SU-DHL-6 (cell line): ENCODE results near the gene TRIM32.

Experiments used
- H2AFZ ChIP-seq: fragments of 200-600 bp; sonication (generic); 2 replicates; pipeline ENCODE4 v1.6.1; 2014; ENCODE audit warnings: low read depth, mild to moderate bottlenecking, moderate library complexity, mixed read lengths, antibody characterized with exemption, low read length; ENCODE audit not compliant: severe bottlenecking
- H3F3A ChIP-seq: fragments of 200-600 bp; shearing (Covaris generic); 2 replicates; pipeline ENCODE4 v1.6.0; 2016; ENCODE audit warnings: antibody characterized with exemption, mild to moderate bottlenecking; ENCODE audit not compliant: insufficient read depth
- H3K27ac ChIP-seq: fragments of 200-600 bp; sonication (generic); 2 replicates; pipeline ENCODE4 v1.5.1; 2016; ENCODE audit warnings: low read depth, mild to moderate bottlenecking, low read length, moderate library complexity, mixed read lengths
- H3K27me3 ChIP-seq: fragments of 200-600 bp; sonication (generic), shearing (Covaris generic); 2 replicates; pipeline ENCODE4 v1.6.0; 2014; ENCODE audit warnings: mild to moderate bottlenecking, low read length
- H3K36me3 ChIP-seq: fragments of 200-600 bp; sonication (generic); 2 replicates; pipeline ENCODE4 v1.6.1; 2014; ENCODE audit warnings: mild to moderate bottlenecking, low read length, mixed read lengths
- H3K4me2 ChIP-seq: fragments of 300-600, 200-600 bp; shearing (Covaris generic), sonication (generic); 2 replicates; pipeline ENCODE4 v1.6.0; 2014; ENCODE audit warnings: low read length, low read depth, mild to moderate bottlenecking; ENCODE audit not compliant: poor library complexity, severe bottlenecking
- H3K4me3 ChIP-seq: fragments of 200-600 bp; sonication (generic); 2 replicates; pipeline ENCODE4 v1.5.1; 2014; ENCODE audit warnings: antibody characterized with exemption, low read length, mild to moderate bottlenecking, mixed read lengths; ENCODE audit not compliant: insufficient read depth, poor library complexity, severe bottlenecking
- H3K79me2 ChIP-seq: fragments of 200-600 bp; sonication (generic); 2 replicates; pipeline ENCODE4 v1.6.1; 2014; ENCODE audit warnings: mild to moderate bottlenecking, low read length, moderate library complexity; ENCODE audit not compliant: insufficient read depth
- H3K9ac ChIP-seq: fragments of 200-600 bp; sonication (generic); 2 replicates; pipeline ENCODE4 v1.7.0; 2014; ENCODE audit warnings: mild to moderate bottlenecking, low read length
- H3K9me2 ChIP-seq: fragments of 200-600 bp; sonication (generic); replicated peaks from 2 replicates; pipeline ENCODE4 v1.6.1; 2014; ENCODE audit warnings: low read length; ENCODE audit not compliant: insufficient read depth
- H3K9me3 ChIP-seq: fragments of 200-600 bp; sonication (generic); 2 replicates; pipeline ENCODE4 v1.6.1; 2014; ENCODE audit warnings: low read length, mixed read lengths; ENCODE audit not compliant: insufficient read depth
- H4K20me1 ChIP-seq: fragments of 200-600 bp; sonication (generic); 2 replicates; pipeline ENCODE4 v1.6.1; 2014; ENCODE audit warnings: low read depth, mild to moderate bottlenecking, antibody characterized with exemption, low read length, moderate library complexity, mixed read lengths
- CTCF ChIP-seq: fragments of 200-600 bp; sonication (generic); IDR thresholded peaks from one replicate; pipeline ENCODE4 v1.5.1; 2017; ENCODE audit warnings: antibody characterized with exemption, mild to moderate bottlenecking, low read length, moderate library complexity; ENCODE audit not compliant: insufficient read depth, poor library complexity, severe bottlenecking
- EZH2phosphoT487 ChIP-seq: fragments of 200-600 bp; sonication (generic), shearing (Covaris generic); conservative IDR thresholded peaks from 2 replicates; pipeline ENCODE4 v1.6.1; 2018; ENCODE audit warnings: mild to moderate bottlenecking, antibody characterized with exemption, low read length, moderate library complexity, mixed read lengths

The TRIM32 gene

GRCh38 chr9:116712781-116713180 lies 25.7 kb downstream of the TRIM32 start:
- Histone ChIP-seq H3K9ac (no peak overlapping the region), H4K20me1 (no peaks in the 10 kb centered on the region), H3K9me2 (no peaks in the 10 kb centered on the region), H3K27ac (no peak overlapping the region), H3K4me2 (no peak overlapping the region), H3K9me3 (no peaks in the 10 kb centered on the region), H3K27me3 (no peaks in the 10 kb centered on the region), H3K79me2 (no peaks in the 10 kb centered on the region), H3K4me3 (no peak overlapping the region), H2AFZ (no peak overlapping the region), H3K36me3 (no peaks in the 10 kb centered on the region), H3F3A (no peaks in the 10 kb centered on the region)
- TF ChIP-seq CTCF (no peak), EZH2phosphoT487 (no peak)

- TF ChIP-seq CTCF = no peak
- TF ChIP-seq EZH2phosphoT487 = no peak
- no peak overlapping the region for H2AFZ ChIP-seq
- no peaks in the 10 kb centered on the region for H3K9me3 ChIP-seq
- H3K27me3 ChIP-seq = no peaks in the 10 kb centered on the region
- no peaks in the 10 kb centered on the region for H3F3A ChIP-seq
- no peaks in the 10 kb centered on the region for H3K36me3 ChIP-seq
- no peak overlapping the region for H3K4me2 ChIP-seq
- H3K9me2 ChIP-seq = no peaks in the 10 kb centered on the region
- no peaks in the 10 kb centered on the region for H4K20me1 ChIP-seq
- no peak overlapping the region for H3K9ac ChIP-seq
- H3K79me2 ChIP-seq = no peaks in the 10 kb centered on the region
- no peak overlapping the region for H3K27ac ChIP-seq
- H3K4me3 ChIP-seq = no peak overlapping the region
Measured at GRCh38 chr9:116713271-116713670, 26.2 kb downstream of the TRIM32 start.

GRCh38 chr9:116715751-116716150 lies 28.6 kb downstream of the TRIM32 start:
- H2AFZ ChIP-seq = no peak overlapping the region
- H3K4me3 ChIP-seq = no peak overlapping the region
- H3K9me2 ChIP-seq = no peaks in the 10 kb centered on the region
- H3K9ac ChIP-seq = no peak overlapping the region
- no peaks in the 10 kb centered on the region for H3K79me2 ChIP-seq
- no peaks in the 10 kb centered on the region for H3F3A ChIP-seq
- H3K4me2 ChIP-seq = no peak overlapping the region
- TF ChIP-seq EZH2phosphoT487 (no peak), CTCF (no peak)
- no peaks in the 10 kb centered on the region for H3K36me3 ChIP-seq
- H3K27me3 ChIP-seq = no peaks in the 10 kb centered on the region
- H3K9me3 ChIP-seq = no peaks in the 10 kb centered on the region
- H3K27ac ChIP-seq = no peak overlapping the region
- no peaks in the 10 kb centered on the region for H4K20me1 ChIP-seq
